ENCODE measurements around the gene PODXL2.

DNA sequence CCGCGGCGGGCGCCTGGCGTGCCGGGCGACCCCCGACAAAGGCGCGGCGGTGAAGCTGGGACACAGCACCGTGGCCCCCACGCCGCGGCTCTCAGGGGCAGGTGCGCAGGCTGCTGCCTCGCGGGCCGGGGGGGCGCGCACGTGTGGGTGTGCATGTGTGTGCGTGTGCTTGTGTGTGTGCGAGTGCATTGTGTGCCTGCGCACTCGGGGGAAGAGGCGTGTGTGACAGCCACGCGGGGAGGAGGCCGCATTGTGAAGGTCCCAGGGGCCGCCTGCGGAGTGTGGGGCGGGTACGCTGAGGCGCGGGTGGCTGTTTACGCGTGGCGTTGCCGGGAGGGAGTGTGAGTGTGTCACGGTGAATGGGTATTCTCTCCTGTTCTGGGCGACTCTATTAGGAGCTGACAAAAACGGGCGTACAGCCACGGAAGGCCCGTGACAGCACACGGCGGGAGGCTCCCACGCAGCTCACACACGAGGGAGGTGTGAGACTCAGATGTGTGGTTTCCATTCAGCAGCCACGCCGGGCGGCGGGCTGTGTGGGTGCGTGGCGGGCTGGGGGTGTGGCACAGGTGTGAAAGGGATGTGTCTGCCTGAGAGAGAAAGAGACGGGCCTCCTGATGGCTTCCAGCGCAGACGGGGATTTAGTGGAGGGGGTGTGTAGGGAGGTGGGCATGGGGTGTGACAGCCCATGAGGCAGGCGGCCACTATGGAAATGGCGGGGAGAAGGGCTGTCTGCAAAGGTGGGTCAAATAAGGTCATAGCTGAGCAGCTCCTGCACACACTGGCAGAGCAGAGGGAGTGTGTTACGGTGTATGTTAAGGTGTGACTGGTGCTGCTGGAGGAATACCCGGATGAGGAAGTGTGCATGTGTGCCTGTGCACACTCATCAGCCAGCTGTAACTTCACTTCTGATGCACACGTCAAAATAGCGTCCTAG is 750 bp downstream of the PODXL2 start:
- TF ChIP-seq, protein P1, sequence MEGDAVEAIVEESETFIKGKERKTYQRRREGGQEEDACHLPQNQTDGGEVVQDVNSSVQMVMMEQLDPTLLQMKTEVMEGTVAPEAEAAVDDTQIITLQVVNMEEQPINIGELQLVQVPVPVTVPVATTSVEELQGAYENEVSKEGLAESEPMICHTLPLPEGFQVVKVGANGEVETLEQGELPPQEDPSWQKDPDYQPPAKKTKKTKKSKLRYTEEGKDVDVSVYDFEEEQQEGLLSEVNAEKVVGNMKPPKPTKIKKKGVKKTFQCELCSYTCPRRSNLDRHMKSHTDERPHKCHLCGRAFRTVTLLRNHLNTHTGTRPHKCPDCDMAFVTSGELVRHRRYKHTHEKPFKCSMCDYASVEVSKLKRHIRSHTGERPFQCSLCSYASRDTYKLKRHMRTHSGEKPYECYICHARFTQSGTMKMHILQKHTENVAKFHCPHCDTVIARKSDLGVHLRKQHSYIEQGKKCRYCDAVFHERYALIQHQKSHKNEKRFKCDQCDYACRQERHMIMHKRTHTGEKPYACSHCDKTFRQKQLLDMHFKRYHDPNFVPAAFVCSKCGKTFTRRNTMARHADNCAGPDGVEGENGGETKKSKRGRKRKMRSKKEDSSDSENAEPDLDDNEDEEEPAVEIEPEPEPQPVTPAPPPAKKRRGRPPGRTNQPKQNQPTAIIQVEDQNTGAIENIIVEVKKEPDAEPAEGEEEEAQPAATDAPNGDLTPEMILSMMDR (IDR thresholded peaks at IDR 0.05), result no peak
- no peak for TF ChIP-seq TCF7L2 (IDR thresholded peaks at IDR 0.05; ENCODE audit: low read depth, low read length)
- TF ChIP-seq, protein P2, sequence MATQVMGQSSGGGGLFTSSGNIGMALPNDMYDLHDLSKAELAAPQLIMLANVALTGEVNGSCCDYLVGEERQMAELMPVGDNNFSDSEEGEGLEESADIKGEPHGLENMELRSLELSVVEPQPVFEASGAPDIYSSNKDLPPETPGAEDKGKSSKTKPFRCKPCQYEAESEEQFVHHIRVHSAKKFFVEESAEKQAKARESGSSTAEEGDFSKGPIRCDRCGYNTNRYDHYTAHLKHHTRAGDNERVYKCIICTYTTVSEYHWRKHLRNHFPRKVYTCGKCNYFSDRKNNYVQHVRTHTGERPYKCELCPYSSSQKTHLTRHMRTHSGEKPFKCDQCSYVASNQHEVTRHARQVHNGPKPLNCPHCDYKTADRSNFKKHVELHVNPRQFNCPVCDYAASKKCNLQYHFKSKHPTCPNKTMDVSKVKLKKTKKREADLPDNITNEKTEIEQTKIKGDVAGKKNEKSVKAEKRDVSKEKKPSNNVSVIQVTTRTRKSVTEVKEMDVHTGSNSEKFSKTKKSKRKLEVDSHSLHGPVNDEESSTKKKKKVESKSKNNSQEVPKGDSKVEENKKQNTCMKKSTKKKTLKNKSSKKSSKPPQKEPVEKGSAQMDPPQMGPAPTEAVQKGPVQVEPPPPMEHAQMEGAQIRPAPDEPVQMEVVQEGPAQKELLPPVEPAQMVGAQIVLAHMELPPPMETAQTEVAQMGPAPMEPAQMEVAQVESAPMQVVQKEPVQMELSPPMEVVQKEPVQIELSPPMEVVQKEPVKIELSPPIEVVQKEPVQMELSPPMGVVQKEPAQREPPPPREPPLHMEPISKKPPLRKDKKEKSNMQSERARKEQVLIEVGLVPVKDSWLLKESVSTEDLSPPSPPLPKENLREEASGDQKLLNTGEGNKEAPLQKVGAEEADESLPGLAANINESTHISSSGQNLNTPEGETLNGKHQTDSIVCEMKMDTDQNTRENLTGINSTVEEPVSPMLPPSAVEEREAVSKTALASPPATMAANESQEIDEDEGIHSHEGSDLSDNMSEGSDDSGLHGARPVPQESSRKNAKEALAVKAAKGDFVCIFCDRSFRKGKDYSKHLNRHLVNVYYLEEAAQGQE (IDR thresholded peaks at IDR 0.05; ENCODE audit: insufficient read depth in 1 of 2, low read depth in 2 of 2, low read length in 1 of 2), result peak in 1 of 2 experiments; percentile 58; a peak in 1 of 4 replicates

Measured in Panc1 (cell line).